ENCODE measurements around the gene AEBP1. TPM values are rescaled to one million over a fixed set of nuclear protein-coding genes. Genes with fewer than 3 reads are reported as not detected.
A peak's percentile ranks its signal among the peaks of the same experiment; 100 is the strongest.

The AEBP1 gene
- total RNA-seq, 1 experiment from 2014 or later, result 0.54 TPM

DNA sequence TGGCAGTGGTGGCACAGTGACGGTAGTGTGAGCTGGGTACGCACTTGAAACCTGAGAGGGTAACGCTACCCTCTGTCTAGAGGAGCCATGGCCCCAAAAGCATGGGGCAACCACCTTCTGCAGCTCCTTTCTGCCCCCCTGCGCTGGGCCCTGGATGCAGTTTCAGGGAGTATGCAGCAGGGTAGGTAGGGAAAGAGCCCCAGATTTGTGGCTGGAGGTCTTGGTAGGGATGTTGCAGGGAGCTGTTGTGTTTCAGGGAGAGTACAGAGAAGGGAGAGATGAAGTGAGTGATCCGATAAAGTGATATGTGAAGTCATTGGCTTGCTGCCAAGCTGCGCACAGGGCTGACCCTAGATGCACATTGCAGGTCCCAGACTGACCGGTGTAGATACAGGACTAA is 36.1 kb upstream of the AEBP1 start:
- Histone ChIP-seq H3K36me3 (ENCODE audit: control insufficient read depth, insufficient read depth, low read length) (no peaks in the 10 kb centered on the region), H3K4me1 (peaks cover 16% of the 10 kb centered on the region), H3K4me3 (ENCODE audit: low read depth, low read length) (no peak overlapping the region), H3K27me3 (replicated peaks; ENCODE audit: control insufficient read depth, insufficient read depth, low read length) (no peaks in the 10 kb centered on the region), H3K9me3 (no peaks in the 10 kb centered on the region)
- no peaks in the 10 kb centered on the region for H3K9me3 Mint-ChIP-seq (ENCODE audit: unreplicated experiment)
- H3K4me3 Mint-ChIP-seq (ENCODE audit: unreplicated experiment), result no peak overlapping the region
- no TSS peak for BruUV-seq (replicated peaks)
- no peak for DNase-seq
- H3K4me1 Mint-ChIP-seq (ENCODE audit: low read depth, unreplicated experiment), result peaks cover 14% of the 10 kb centered on the region
- TF ChIP-seq, protein P1, sequence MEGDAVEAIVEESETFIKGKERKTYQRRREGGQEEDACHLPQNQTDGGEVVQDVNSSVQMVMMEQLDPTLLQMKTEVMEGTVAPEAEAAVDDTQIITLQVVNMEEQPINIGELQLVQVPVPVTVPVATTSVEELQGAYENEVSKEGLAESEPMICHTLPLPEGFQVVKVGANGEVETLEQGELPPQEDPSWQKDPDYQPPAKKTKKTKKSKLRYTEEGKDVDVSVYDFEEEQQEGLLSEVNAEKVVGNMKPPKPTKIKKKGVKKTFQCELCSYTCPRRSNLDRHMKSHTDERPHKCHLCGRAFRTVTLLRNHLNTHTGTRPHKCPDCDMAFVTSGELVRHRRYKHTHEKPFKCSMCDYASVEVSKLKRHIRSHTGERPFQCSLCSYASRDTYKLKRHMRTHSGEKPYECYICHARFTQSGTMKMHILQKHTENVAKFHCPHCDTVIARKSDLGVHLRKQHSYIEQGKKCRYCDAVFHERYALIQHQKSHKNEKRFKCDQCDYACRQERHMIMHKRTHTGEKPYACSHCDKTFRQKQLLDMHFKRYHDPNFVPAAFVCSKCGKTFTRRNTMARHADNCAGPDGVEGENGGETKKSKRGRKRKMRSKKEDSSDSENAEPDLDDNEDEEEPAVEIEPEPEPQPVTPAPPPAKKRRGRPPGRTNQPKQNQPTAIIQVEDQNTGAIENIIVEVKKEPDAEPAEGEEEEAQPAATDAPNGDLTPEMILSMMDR (IDR thresholded peaks at IDR 0.05; ENCODE audit: insufficient read depth in 1 of 2, low read depth in 1 of 2, low read length in 1 of 2, severe bottlenecking in 1 of 2, unreplicated experiment in 1 of 2), result no peak
- peaks cover 3% of the 10 kb centered on the region for H3K27me3 Mint-ChIP-seq (ENCODE audit: insufficient read depth, unreplicated experiment)
- H3K36me3 Mint-ChIP-seq (ENCODE audit: insufficient read depth, unreplicated experiment), result peaks cover 67% of the 10 kb centered on the region
- POLR2A ChIA-PET, result interaction anchor here (0.5 kb wide), 1 partner anchor 932 kb away, joined by 3 read pairs; the partner anchor contains the start of gene CCM2
- peak overlapping the region; percentile 2 for H3K27ac Mint-ChIP-seq (ENCODE audit: unreplicated experiment)
- CTCF ChIA-PET, result no interaction called here
- intact Hi-C loops (cut with micrococcal nuclease; ENCODE audit: unreplicated experiment), result no loop called here

DNA sequence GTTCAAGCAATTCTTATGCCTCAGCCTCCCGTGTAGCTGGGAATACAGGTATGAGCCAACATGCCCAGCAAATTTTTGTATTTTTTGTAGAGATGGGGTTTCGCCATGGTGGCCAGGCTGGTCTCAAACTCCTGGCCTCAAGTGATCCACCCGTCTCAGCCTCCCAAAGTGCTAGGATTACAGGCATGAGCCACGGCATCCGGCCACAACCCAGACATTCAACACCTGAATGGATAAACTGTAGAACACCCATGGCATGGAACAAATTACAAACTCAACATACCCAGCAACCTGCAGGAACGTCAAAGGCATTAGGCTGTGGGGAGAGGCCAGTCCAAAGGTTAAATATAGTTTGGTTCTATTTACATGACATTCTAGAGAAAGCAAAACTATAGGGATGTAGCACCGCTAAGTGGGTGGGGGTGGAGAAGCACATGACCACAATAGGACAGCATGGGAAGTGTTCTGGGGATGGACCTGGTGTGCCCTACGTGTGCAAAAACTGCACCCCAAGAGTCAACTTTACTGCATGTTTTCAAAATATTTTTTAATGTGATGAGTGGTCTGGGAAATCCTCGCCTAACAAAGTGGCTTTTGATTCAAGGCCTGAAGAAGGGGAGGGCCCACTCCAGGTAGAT is 32.3 kb upstream of the AEBP1 start:
- peaks cover 16% of the 10 kb centered on the region for H3K4me1 ChIP-seq
- Mint-ChIP-seq H3K36me3 (ENCODE audit: insufficient read depth, unreplicated experiment) (peaks cover 57% of the 10 kb centered on the region), H3K9me3 (ENCODE audit: unreplicated experiment) (no peaks in the 10 kb centered on the region), H3K27ac (ENCODE audit: unreplicated experiment) (peak overlapping the region; percentile 70), H3K4me3 (ENCODE audit: unreplicated experiment) (no peak overlapping the region), H3K27me3 (ENCODE audit: insufficient read depth, unreplicated experiment) (peaks cover 2% of the 10 kb centered on the region), H3K4me1 (ENCODE audit: low read depth, unreplicated experiment) (peaks cover 11% of the 10 kb centered on the region)
- POLR2A ChIA-PET, result no interaction called here
- no TSS peak for BruUV-seq (replicated peaks)
- peak in 1 of 2 experiments; percentile 51 for DNase-seq
- TF ChIP-seq, protein P1 (IDR thresholded peaks at IDR 0.05; ENCODE audit: insufficient read depth in 1 of 2, low read depth in 1 of 2, low read length in 1 of 2, severe bottlenecking in 1 of 2, unreplicated experiment in 1 of 2), result no peak
- CTCF ChIA-PET, result interaction anchor here (1.0 to 1.2 kb wide), 2 partner anchors 28 to 41 kb away, joined by 3 to 4 read pairs; partner anchors contain the start of gene DBNL
- H3K9me3 ChIP-seq, result no peaks in the 10 kb centered on the region
- no peaks in the 10 kb centered on the region; the same call in 1 of the 2 replicates for H3K36me3 ChIP-seq (ENCODE audit: control insufficient read depth, insufficient read depth, low read length)
- intact Hi-C loops (cut with micrococcal nuclease; ENCODE audit: unreplicated experiment), result no loop called here
- H3K27me3 ChIP-seq (replicated peaks; ENCODE audit: control insufficient read depth, insufficient read depth, low read length), result no peaks in the 10 kb centered on the region
- no peak overlapping the region for H3K4me3 ChIP-seq (ENCODE audit: low read depth, low read length)

DNA sequence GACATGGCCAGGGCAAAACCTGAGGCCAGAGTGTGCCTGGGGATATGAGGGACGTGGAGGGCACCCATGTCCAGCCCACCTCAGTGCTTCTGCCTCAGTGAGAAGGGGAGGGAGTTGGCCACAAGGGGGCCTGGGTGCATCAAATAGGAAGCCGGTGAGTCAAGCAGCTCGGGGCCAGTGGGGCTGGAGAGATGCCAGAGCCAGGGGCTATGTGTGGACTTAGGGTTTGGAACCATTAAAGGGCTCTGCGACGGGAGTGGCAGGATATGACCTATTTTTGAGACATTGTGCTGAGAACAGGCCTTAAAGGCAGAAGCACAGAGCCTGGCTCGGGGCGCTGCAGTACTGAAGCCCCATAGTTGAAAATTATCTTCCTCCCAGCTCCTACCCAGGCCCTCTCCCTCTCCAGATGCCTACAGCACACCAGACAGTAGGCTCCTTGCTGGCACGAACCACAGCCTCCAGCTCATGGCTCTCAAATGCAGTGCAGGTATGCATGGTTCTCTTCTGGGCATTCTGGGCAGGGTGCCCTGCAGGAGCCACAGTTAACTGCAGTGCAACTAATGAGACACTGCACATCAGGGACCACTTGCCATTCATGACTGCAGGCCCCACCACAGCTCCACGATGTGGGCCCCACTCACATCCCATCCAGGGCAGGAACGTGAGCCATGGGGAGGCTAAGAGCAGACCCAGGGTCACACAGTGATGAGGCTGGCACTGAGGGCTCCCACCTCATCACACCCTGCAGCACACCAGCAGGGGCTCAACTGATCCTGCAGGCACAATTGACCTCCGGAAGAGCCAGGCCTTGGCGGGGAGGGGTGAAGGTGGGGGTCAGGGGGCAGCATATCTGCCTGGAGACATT is 31.5 kb upstream of the AEBP1 start:
- BruUV-seq (replicated peaks), result no TSS peak
- H3K27me3 Mint-ChIP-seq (ENCODE audit: insufficient read depth, unreplicated experiment), result no peaks in the 10 kb centered on the region
- Histone ChIP-seq H3K36me3 (ENCODE audit: control insufficient read depth, insufficient read depth, low read length) (peaks cover 3% of the 10 kb centered on the region), H3K27me3 (replicated peaks; ENCODE audit: control insufficient read depth, insufficient read depth, low read length) (no peaks in the 10 kb centered on the region), H3K4me3 (ENCODE audit: low read depth, low read length) (no peak overlapping the region), H3K9me3 (no peaks in the 10 kb centered on the region), H3K4me1 (peaks cover 16% of the 10 kb centered on the region)
- peaks cover 8% of the 10 kb centered on the region for H3K4me1 Mint-ChIP-seq (ENCODE audit: low read depth, unreplicated experiment)
- H3K27ac Mint-ChIP-seq (ENCODE audit: unreplicated experiment), result peak overlapping the region; percentile 70
- TF ChIP-seq, protein P1 (IDR thresholded peaks at IDR 0.05; ENCODE audit: insufficient read depth in 1 of 2, low read depth in 1 of 2, low read length in 1 of 2, severe bottlenecking in 1 of 2, unreplicated experiment in 1 of 2), result peak; percentile 58 to 59
- ChIA-PET CTCF (interaction anchor here (1.0 to 1.2 kb wide), 2 partner anchors 28 to 40 kb away, joined by 3 to 4 read pairs; partner anchors contain the start of gene DBNL), POLR2A (no interaction called here)
- no peak overlapping the region for H3K4me3 Mint-ChIP-seq (ENCODE audit: unreplicated experiment)
- peak; percentile 65 to 71 for DNase-seq
- peaks cover 56% of the 10 kb centered on the region for H3K36me3 Mint-ChIP-seq (ENCODE audit: insufficient read depth, unreplicated experiment)
- intact Hi-C loops (cut with micrococcal nuclease; ENCODE audit: unreplicated experiment), result no loop called here
- H3K9me3 Mint-ChIP-seq (ENCODE audit: unreplicated experiment), result no peaks in the 10 kb centered on the region

All from Caco-2 (cell line).